OCI-M1 (cell line): Measurements from ENCODE around the gene KHDC1.
A peak's percentile ranks its signal among the peaks of the same experiment; 100 is the strongest.
"Not testable (repeated sequence)": the region's sequence is repeated elsewhere in the genome, so short reads cannot be mapped to it uniquely, and the experiment has no call there.

Experiments used
- DNase-seq: peaks from one replicate; lab custom pipeline; 2025; lab: John Stamatoyannopoulos, UW

Gene KHDC1, protein sequence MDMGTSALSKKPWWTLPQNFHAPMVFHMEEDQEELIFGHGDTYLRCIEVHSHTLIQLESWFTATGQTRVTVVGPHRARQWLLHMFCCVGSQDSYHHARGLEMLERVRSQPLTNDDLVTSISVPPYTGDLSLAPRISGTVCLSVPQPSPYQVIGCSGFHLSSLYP

DNA sequence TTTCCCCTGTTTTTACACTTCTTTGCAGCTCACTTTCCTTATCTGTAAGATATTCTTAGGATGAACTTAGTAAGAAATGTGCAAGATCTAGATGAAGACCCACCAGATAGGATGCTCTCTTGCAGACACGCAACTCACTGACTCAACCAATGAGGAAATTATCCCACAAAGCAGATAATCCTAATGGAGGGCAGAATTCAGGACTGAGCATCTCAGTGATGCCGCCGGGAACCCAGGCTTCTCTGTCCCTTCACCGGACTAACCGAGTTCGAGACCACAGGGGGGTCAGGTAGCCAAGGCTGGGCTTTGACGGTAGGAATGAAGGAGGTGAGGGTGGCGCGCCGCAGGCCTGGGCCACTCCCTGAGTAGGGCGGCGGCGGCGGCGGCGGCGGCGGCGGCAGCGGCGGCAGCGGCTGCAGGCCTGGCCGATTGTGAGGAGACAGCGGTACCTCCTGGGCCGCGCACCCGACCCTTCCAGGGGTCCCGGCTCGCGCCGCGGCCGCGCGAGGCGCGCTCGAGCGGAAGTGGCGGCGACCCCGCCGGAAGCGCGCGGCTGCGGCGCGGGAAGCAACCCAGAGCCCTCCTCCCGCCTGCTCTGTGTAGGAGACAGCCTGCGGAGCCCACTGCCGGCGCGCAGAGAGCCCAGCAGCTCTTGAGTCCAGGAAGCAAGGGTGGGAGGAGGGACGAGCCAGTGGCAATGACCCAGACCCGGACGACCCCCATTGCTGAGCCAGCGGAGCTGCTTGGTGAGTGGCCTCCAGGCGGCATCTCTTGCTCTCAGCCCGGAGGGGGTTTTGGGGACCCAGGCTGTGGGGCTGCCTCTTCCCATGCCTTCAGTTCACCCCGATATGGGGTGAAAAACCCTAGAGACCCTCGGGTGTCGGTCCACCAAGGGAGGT lies at the start of gene KHDC1:
Gene KHDC1 (minus strand): TSS at position 526 of the 899 bp plus-strand sequence. CDS start 20,679 bp downstream, outside the sequence.
- peak; percentile 82 for DNase-seq

DNA sequence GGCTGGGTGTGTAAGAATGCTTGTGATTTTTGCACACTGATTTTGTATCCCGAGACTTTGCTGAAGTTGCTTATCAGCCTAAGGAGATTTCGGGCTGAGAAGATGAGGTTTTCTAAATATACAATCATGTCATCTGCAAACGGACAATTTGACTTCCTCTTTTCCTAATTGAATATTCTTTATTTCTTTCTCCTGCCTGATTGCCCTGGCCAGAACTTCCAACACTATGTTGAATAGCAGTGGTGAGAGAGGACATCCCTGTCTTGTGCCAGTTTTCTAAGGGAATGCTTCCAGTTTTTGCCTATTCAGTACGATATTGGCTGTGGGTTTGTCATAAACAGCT lies 47.5 kb upstream of the KHDC1 start:
- DNase-seq = not testable (repeated sequence)

DNA sequence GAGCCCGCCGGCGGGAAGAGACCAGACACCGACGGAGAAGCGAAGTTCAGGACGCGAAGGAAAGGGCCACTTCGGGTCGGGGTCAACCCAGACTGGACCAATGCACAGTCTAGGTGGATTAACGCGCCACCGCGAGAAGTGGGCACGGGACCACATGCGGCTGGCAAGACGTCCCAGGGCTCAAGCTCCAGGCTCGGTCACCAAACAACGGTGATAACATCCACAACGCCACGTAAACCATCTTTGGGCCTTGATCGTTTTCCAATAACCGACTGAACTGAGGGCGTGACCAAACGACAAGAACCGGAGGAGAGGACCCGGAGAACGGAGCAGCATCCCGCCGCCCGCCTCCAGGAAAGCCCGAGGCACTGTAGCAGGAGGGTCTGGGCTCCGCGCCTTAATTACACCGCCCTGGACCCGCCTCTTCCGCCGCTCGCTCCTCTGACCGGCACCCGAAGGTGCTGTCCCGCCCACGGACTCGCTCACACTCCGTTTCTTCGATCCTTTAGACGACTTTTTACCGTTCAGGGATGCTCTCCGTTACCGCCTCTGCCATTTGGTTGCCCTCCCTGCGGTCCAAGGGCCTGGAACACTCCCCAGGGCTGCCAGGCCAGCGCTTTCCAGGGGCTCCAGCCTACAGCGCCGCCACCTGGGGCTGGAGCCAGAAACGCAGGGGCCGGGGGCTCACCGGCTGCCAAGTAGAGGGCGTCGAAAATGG lies 46.9 kb upstream of the KHDC1 start:
- peak; percentile 91 for DNase-seq

DNA sequence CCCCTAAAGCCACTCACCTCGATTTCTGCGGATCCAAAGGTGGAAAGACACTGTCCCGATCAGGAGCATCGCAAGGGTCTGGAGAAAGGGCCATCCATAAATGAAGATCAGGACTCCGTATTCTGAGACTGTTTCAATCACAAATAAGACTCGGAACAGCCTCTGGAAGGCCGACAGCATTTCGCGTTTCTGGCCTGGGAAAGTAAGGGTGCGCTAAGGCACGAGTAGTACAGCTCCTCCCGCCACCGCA lies 46.5 kb upstream of the KHDC1 start:
- no peak for DNase-seq

DNA sequence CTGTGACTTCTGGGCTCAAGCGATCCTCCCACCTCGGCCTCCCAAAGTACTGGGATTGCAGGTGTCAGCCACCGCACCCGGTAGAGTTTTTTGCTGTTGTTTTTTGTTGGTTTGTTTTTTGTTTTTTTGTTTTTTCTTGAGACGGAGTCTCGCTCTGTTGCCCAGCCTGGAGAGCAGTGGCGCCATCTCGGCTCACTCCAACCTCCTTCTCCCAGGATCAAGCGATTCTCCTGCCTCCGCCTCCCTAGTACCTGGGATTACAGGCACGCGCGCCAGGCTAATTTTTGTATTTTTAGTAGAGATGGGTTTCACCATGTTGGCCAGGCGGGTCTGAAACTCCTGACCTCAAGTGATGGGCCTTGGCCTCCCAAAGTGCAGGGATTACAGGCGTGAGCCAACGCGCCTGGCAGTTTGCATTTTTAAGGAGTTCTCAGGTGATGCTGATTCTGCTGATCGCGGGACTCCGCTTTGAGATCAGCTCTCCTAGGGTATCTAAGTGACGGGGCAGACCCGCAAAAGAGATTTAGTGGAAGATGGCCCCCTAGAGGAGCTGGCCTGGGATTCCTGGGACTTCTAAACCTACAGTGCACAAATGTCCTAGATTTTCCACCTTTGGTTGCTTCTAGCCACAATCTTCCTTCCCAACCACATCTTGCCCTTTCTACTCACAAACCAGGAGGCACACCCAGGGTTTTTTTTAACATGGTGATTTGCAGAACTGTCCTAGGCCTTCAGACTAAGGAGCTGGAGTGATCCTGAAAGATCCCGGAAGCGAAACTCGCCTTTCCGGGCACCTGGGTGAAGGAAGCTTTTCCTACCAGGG lies 45.9 kb upstream of the KHDC1 start:
- DNase-seq = peak; percentile 56

DNA sequence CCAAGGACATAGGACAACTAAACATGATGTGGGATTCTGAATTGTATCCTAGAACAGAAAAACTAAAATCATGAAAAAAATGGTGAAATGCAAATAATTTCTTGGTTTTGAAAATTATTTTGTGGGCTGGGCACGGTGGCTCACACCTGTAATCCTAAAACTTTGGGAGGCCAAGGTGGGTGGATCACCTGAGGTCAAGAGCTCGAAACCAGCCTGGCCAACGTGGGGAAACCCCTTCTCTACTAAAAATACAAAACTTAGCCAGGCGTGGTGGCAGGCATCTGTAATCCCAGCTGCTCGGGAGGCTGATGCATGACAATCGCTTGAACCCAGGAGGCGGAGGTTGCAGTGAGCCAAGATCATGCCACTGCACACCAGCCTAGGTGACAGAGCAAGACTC lies 40.8 kb upstream of the KHDC1 start:
- DNase-seq = not testable (repeated sequence)

DNA sequence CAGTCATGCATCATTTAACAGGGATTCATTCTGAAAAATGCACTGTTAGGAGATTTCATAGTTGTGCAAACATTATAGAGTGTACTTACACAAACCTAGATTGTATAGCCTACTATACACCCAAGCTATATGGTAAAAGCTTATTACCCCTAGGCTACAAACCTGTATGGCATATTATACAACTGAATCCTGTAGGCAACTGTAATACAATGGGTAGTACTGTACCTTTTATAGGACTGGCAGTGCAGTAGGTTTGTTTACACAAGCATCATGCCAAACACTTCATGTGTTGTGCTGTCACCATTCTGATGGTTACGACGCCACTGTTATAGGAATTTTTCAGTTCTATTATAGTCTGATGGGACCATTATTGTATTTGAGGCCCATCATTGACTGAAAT lies 39.3 kb upstream of the KHDC1 start:
- DNase-seq = no peak

DNA sequence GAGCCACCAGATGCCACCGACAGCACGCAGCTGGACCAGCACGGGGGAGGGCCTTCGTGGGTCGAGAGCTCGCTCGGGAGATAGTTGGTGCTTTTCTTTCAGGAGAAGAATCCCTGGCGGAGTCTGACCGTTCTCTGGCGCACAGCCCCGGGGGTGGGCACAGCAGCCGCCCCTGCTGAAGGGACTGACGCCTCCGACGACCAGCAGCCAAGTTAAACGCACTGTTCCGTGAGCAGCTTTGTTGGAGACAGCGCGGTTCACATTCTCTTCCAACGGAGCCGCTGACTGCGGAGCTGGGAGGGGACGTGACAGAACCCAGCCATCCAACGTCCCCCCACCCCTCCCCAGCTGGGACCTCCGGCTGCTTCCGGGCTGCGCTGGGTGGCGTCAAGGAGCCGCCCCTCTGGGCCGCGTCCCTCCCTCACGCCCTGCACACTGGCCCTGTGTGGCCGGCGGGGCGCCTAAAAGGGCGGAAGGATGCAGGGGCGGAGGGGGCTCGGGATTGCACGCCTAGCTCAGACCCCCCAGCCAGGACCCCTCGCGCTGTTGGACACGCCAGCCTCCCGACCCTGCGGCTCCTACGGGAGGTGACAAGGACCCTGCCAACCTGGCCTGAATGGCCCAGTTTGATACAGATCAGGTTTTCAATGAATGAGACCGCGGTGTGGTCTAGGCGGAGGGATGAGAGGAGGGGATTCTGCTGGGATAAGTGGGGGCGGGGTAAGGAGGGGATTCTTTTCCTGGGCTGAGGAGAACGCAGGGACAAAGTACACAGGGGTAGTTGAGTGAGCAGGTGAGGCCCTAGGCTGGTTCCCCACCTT lies 36.4 kb upstream of the KHDC1 start:
- no peak for DNase-seq

DNA sequence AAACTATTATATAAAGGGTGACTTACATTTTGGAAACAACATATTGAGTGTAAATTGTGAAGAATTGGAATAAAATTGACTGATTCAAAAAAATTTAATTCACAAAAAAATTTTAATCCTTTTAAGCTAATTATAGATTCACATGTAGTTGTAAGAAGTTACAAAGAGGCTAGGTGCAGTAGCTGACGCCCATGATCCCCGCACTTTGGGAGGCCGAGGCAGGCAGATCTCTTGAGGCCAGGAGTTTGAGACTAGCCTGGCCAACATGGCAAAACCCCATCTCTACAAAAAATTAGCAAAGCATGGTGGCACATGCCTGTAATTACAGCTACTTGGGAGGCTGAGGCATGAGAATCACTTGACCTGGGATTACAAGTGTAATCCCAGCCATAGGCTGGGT lies 30.3 kb upstream of the KHDC1 start:
- DNase-seq = no peak

DNA sequence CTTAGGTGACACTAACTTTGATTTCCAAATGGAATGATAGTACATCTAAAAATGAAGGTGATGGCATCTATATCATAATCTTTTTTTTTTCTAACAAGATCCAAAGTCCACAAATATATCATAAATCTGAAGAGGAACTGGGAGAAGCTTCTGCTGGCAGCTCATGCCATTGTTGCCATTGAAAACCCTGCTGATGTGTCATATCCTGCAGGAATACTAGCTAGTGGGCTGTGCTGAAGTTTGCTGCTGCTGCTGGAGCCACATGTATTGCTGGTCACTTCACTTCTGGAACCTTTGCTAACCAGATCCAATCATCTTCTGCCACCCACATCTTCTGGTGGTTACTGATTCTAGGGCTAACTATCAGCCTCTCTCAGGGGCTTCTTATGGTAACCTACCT lies 27.4 kb upstream of the KHDC1 start:
- DNase-seq = no peak

DNA sequence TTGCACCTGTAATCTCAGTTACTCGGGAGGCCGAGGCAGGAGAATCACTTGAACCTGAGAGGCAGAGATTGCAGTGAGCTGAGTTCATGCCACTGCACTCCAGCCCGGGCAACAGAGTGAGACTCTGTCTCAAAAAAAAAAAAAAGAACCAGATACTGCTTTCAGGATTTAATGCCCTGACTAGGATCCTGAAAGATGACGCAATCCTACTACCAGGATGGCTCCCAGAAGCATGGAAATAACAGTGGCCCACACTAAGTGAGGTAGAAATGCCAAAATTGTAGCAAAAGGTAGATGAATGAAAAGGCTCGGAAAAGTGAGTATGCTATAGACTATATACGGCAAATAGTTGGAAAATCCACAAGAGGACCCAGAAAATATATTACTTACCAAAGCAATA lies 23.8 kb upstream of the KHDC1 start:
- DNase-seq = no peak

DNA sequence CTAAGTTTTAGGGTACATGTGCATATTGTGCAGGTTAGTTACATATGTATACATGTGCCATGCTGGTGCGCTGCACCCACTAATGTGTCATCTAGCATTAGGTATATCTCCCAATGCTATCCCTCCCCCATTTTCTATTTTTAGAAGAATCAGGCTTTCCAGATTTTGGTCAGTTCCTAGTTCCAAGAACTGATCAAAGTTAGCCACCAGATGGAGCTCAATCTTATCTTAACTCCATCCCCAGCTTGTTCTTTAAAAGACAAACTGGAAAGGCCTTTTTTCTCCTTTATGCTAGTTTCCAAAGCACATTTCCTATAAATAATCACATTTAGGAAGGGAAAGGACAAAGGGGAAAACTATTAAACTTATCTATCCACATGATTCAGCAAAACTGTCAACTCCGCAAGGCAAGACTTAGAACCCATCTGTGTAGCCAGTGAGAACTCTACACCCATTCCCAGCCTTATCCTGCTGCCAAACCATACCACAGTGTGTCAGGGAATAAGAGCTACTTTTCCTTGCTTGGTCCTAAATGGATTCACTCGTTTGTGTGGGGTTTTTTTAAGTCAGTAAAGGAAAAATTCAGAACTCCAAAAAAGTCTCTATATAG lies 22.8 kb upstream of the KHDC1 start:
- DNase-seq = peak; percentile 79

DNA sequence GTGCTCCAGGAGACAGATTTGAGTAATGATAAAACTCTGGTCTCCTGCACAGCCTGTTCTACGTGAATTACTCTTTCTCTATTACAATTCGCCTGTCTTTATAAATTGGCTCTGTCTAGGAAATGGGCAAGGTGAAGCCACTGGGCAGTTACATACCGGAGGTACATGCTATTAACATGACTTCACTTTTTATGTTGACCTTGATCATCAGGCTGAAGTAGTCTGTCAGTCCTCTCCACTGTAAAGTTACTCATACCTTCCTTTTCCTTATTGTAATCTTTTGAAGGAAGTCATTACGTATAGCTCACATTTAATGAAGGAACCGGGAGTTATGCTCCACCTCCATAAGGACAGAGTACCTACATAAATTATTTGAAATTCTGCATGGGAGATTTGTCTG lies 19.9 kb upstream of the KHDC1 start:
- DNase-seq = no peak

DNA sequence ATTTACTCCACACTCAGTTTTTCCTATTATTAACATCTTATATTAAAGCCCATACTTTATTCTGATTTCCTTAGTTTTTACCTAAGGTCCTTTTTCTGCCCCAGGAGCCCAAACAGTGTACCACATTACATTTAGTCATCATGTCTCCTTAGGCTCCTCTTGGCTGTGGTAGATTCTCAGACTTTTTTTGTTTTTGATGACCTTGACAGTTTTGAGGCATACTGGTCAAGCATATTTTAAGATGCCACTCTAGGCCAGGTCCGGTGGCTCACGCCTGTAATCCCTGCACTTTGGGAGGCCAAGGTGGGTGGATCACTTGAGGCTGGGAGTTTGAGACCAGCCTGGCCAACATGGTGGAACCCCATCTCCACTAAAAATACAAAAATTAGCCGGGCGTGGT lies 18.7 kb upstream of the KHDC1 start:
- DNase-seq = not testable (repeated sequence)

DNA sequence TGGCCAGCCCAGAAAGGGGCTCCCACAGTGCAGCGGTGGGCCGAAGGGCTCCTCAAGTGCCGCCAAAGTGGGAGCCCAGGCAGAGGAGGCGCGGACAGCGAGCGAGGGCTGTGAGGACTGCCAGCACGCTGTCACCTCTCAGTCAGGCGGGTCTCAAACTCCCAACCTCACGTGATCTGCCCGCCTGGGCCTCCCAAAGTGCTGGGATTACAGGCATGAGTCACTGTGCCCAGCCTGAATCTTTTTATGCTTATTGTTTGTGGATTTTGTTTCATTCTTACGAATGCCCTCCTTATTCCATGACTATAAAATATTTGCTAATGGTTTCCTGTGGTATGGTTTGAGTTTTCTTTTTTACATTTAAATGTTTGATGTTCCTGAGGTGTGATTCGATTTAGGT lies 6.3 kb upstream of the KHDC1 start:
- DNase-seq = not testable (repeated sequence)

DNA sequence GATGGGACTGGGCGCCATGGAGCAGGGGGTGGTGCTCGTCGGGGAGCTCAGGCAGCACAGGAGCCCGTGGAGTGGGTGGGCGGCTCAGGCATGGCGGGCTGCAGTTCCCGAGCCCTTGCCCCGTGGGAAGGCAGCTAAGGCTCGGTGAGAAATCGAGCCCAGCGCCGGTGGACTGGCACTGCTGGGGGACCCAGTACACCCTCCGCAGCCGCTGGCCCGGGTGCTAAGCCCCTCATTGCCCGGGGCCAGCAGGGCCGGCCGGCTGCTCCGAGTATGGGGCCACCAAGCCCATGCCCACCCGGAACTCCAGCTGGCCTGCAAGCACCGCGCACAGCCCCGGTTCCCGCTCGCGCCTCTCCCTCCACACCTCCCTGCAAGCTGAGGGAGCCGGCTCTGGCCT lies 5.9 kb upstream of the KHDC1 start:
- DNase-seq = not testable (repeated sequence)

DNA sequence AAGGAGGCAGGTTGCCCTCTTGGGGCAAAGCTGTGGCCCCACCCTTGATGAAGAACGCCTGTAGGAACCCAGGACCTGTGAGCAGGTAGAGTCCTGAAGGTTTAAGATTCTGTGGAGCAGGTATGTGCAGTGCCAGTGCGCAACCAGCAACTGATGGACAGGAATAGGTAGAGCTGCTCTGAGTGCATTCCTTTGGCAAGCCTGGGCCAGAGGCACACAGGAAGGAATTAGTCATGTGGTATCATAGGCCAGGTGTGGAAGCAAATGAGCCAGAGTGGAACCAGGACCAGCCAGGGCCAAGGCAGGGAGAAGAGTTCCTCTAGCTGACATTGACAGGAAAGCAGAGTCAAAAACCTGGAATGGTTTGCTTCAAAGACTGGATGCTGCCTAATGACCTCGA lies 1.4 kb upstream of the KHDC1 start:
- DNase-seq = no peak

DNA sequence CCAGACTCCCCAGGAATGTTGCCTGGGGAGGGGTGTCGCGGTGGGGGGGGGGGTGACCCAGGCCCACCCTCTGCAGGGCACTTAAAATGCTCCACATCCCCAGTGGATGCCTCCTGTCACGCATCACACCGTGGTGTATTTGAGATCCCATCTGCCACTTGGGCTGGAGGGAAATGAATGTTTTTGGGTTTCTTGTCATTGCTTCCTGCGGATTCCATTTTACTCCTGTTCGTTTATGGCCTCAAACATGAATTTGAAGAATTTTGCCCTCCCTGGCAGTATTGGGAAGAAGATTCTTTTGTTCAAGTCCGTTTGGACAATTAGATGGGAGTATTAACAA lies 544 bp upstream of the KHDC1 start:
- no peak for DNase-seq

DNA sequence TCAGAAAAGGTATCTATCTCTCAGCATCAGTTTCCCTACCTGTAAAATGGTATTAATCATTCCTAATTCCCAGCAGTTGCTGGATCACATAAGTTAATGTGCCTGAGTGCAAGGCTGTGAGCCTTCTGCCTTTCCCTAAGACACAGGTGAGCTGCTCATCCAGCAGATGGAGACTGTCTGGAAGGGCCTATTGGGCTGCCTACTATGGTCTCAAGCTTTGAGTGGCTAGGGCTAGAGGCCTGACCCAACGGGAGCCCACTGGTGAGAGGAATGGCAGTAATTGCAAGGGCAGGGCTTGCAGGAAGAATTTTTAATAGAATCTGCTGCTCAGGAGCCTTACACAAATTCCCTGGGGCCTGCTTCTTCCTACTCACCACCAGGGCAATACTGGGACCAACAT lies 4.3 kb downstream of the KHDC1 start:
- DNase-seq = no peak

DNA sequence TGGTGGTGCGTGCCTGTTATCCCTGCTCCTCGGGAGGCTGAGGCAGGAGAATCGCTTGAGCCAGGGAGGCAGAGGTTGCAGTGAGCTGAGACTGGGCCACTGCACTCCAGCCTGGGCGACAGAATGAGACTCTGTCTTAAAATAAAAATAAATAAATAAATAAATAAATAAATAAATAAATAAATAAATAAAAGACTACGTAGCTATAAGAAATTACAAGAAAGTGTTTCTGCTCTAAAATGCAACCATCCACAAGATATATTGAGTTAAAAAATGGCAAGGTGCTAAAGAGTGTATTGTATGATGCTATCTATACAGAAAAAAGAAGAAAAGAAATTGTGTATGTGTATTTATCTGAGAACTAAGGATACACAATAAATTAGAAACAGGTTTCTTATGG lies 8.7 kb downstream of the KHDC1 start:
- not testable (repeated sequence) for DNase-seq

DNA sequence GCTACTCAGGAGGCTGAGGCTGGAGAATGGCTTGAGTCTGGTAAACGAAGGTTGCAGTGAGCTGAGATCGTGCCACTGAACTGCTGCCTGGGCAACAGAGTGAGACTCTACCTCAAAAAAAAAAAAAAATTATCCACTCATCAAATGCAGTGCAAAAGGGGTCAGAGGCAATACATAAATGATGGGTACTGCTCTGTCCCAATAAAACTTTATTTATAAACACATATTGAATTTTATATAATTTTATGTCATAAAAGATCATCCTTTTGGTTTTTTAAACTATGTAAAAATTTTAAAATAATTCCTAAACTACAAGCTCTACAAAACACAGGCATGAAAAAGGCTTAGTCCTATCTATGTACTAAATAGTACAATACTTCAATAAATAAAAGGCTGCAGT lies 10.3 kb downstream of the KHDC1 start:
- DNase-seq = no peak
